ENCODE measurements around the gene C1orf198.

C1orf198 gene

GRCh38 chr1:230819976-230820375 is 48.3 kb downstream of the C1orf198 start:
- TF ChIP-seq, protein P1, sequence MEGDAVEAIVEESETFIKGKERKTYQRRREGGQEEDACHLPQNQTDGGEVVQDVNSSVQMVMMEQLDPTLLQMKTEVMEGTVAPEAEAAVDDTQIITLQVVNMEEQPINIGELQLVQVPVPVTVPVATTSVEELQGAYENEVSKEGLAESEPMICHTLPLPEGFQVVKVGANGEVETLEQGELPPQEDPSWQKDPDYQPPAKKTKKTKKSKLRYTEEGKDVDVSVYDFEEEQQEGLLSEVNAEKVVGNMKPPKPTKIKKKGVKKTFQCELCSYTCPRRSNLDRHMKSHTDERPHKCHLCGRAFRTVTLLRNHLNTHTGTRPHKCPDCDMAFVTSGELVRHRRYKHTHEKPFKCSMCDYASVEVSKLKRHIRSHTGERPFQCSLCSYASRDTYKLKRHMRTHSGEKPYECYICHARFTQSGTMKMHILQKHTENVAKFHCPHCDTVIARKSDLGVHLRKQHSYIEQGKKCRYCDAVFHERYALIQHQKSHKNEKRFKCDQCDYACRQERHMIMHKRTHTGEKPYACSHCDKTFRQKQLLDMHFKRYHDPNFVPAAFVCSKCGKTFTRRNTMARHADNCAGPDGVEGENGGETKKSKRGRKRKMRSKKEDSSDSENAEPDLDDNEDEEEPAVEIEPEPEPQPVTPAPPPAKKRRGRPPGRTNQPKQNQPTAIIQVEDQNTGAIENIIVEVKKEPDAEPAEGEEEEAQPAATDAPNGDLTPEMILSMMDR (conservative IDR thresholded peaks at IDR 0.05): no peak
- no peak overlapping the region for H3K27ac ChIP-seq

DNA sequence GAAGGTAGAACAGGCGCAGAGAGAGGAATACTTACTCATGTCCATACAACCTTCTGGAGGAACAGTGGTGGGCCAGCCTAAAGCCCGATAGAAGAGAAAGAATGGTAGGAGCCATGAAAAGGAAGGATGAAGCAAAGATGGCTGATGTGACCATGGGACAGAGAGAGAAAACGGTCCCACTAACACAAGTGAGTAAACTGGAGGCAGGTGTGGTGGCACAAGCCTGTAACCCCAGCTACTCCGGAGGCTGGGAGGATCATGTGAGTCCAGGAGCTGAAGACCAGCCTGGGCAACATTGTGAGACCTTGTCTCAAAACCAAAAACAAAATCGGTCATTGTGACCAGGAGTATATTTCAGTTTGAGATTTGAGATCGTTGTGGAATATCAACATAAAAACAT is 49.4 kb downstream of the C1orf198 start:
- TF ChIP-seq, protein P1 (conservative IDR thresholded peaks at IDR 0.05): no peak
- H3K27ac ChIP-seq: no peak overlapping the region

GRCh38 chr1:230818367-230818766 is 50.0 kb downstream of the C1orf198 start:
- TF ChIP-seq, protein P1 (conservative IDR thresholded peaks at IDR 0.05): no peak

GRCh38 chr1:230816018-230816417 is 52.3 kb downstream of the C1orf198 start:
- TF ChIP-seq, protein P1 (conservative IDR thresholded peaks at IDR 0.05): no peak
- no peak overlapping the region for H3K27ac ChIP-seq

More at GRCh38 chr1:230818367-230818766, 50.0 kb downstream of the C1orf198 start:
- H3K27ac ChIP-seq: no peak overlapping the region

DNA sequence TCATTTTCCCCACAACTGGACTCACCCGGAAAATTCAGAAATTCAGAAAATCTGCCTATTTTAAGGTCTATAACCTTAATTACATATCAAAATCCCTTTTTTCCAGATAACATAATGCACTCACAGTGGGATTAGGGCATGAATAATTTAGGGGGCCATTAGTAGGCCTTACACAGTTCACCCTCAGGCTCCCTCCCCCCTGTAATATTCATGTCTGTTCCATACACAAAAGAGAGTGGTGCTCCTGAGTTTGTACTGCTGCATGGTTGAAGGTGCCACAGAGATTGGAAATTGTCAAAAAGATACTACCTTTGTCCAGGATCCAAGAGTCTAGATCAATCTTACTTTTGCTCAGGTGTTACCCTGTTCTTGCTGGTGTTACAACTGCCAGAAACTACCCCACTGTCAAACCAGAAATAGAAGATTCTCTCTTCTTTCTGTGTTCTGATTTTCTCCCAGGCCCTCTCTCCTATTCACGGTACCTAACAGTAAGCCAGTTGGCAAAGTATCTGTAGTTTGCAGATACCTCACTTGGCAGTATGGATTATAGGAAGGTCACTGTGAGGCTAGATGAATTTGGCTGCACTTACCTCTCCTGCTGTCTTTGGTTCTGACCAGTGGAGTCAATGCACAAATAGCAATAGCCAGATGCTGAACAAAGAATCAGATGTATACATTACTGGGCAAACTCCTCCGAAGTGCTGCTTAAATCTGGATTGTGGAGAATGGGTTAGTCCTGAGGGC is 53.2 kb downstream of the C1orf198 start:
- TF ChIP-seq, protein P1 (conservative IDR thresholded peaks at IDR 0.05): no peak
- no peak overlapping the region for H3K27ac ChIP-seq

GRCh38 chr1:230812568-230812967 is 55.8 kb downstream of the C1orf198 start:
- no peak overlapping the region for H3K27ac ChIP-seq
- TF ChIP-seq, protein P1 (conservative IDR thresholded peaks at IDR 0.05): no peak

DNA sequence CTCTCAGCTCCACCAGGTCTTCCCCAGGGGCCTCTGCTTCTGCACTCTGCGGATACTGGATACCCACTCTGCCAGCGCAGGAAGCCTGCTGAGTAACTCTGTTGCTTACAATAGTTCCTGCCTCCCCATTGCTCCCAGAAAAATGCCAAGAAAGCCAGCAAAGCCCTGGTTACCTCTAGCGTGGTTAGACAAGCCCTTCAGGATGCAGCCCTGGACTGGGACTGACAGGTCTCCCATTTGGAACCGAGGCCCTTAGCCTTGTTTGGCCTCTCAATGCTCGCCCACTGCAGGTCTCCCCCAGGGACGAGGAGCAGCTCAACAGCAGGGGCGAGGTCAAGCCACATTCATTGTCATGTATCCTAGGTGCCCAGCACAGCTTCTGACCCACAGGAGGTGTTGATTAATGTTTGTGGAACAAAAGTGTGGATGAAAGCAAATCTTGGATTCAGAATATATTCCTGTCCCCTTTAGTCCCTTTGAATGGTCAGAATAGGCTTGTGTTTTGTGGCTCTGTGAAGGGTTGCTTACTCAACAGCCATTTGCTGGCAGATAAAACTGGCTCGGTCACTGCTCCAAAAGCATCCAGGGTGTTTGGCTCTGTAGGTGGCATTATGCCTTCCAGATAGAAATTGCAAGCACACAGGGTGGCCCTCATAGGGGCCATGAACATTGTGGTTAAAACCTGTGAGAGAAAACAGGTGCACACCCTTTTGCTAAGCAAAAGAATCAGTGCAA is 58.9 kb downstream of the C1orf198 start:
- TF ChIP-seq, protein P1 (conservative IDR thresholded peaks at IDR 0.05): no peak
- no peak overlapping the region for H3K27ac ChIP-seq
